ENCODE results near the gene WFDC2. TPM values are rescaled to one million over a fixed set of nuclear protein-coding genes. Genes with fewer than 3 reads are reported as not detected.

The WFDC2 gene
- total and polyA plus RNA-seq, 12 donors: 0.44 to 1.6 (median 0.56) TPM; not detected in 6

- H3K4me3 ChIP-seq: no peak overlapping the region
- no peaks in the 10 kb centered on the region for H3K4me1 ChIP-seq
- H3K9me3 ChIP-seq: no peaks in the 10 kb centered on the region
- no peaks in the 10 kb centered on the region for H3K36me3 ChIP-seq
- H3K27me3 ChIP-seq: peaks cover 0 to 50% (median 13%) of the 10 kb centered on the region in 7 donors
- 72 to 73% methylated on average over 4 of the region's 4 CpGs for WGBS, 2 donors
- intact Hi-C loops (cut with DNase I): no loop called here
- TF ChIP-seq CTCF (IDR thresholded peaks at IDR 0.05): no peak
- DNase-seq (no peak), ATAC-seq (no peak)
- no peak overlapping the region for H3K27ac ChIP-seq
Observed at GRCh38 chr20:45527294-45527693, 57.7 kb downstream of the WFDC2 start.

Small RNA genes within 50 kb of the gene (microRNA-seq; reads per million reads assigned to microRNA genes)
- gene MIR6812: 0 to 0.51 reads per million in 2 donors

Other genes starting within 250 kb of the WFDC2 start
- gene SEMG2, start 248.4 kb upstream of the WFDC2 start, total RNA-seq: not detected
- gene SEMG2, start 248.4 kb upstream of the WFDC2 start, polyA plus RNA-seq: not detected
- 1 to 10 TPM in 4 of 10 donors, under 1 TPM in 2, not detected in 4; 0.43 to 5.1 (median 1.2) TPM for gene SLPI, start 215.2 kb upstream of the WFDC2 start, total RNA-seq
- gene SLPI, start 215.2 kb upstream of the WFDC2 start, polyA plus RNA-seq: 1 to 10 TPM; 2.6 to 2.9 TPM
- not detected for gene RBPJL, start 162.9 kb upstream of the WFDC2 start, total RNA-seq
- under 1 TPM in 1 of 2 donors, not detected in 1; 0.06 TPM for gene RBPJL, start 162.9 kb upstream of the WFDC2 start, polyA plus RNA-seq
- gene MATN4, start 161.5 kb upstream of the WFDC2 start, total RNA-seq: under 1 TPM in 2 of 10 donors, not detected in 8; 0.24 to 0.28 TPM
- under 1 TPM in 1 of 2 donors, not detected in 1; 0.06 TPM for gene MATN4, start 161.5 kb upstream of the WFDC2 start, polyA plus RNA-seq
- 100 to 1,000 TPM in 5 of 10 donors, 10 to 100 TPM in 5; 66.9 to 161 (median 102) TPM for gene SDC4, start 121.3 kb upstream of the WFDC2 start, total RNA-seq
- gene SDC4, start 121.3 kb upstream of the WFDC2 start, polyA plus RNA-seq: 10 to 100 TPM; 48.4 to 64.5 TPM
- gene SYS1, start 106.6 kb upstream of the WFDC2 start, total RNA-seq: 10 to 100 TPM; 13.9 to 27.9 (median 18.2) TPM
- 10 to 100 TPM; 11.7 to 34.5 TPM for gene SYS1, start 106.6 kb upstream of the WFDC2 start, polyA plus RNA-seq
- gene TP53TG5, start 91.4 kb upstream of the WFDC2 start, total RNA-seq: 1 to 10 TPM in 8 of 10 donors, under 1 TPM in 2; 0.59 to 2.4 (median 1.3) TPM
- gene TP53TG5, start 91.4 kb upstream of the WFDC2 start, polyA plus RNA-seq: 1 to 10 TPM in 1 of 2 donors, under 1 TPM in 1; 0.43 to 1.1 TPM
- 100 to 1,000 TPM; 284 to 676 (median 334) TPM for gene DBNDD2, start 61.5 kb upstream of the WFDC2 start, total RNA-seq
- gene DBNDD2, start 61.5 kb upstream of the WFDC2 start, polyA plus RNA-seq: 100 to 1,000 TPM; 353 to 381 TPM
- 100 to 1,000 TPM; 130 to 221 (median 144) TPM for gene PIGT, start 53.6 kb upstream of the WFDC2 start, total RNA-seq
- gene PIGT, start 53.6 kb upstream of the WFDC2 start, polyA plus RNA-seq: 100 to 1,000 TPM in 1 of 2 donors, 10 to 100 TPM in 1; 72.9 to 155 TPM
- gene SPINT3, start 45.9 kb downstream of the WFDC2 start, total RNA-seq: not detected
- not detected for gene SPINT3, start 45.9 kb downstream of the WFDC2 start, polyA plus RNA-seq
- not detected for gene WFDC6, start 69.7 kb downstream of the WFDC2 start, total RNA-seq
- gene WFDC6, start 69.7 kb downstream of the WFDC2 start, polyA plus RNA-seq: not detected
- not detected for gene EPPIN, start 77.6 kb downstream of the WFDC2 start, total RNA-seq
- not detected for gene EPPIN, start 77.6 kb downstream of the WFDC2 start, polyA plus RNA-seq
- gene WFDC8, start 109.5 kb downstream of the WFDC2 start, total RNA-seq: not detected
- gene WFDC8, start 109.5 kb downstream of the WFDC2 start, polyA plus RNA-seq: not detected
- not detected for gene WFDC10A, start 160.0 kb downstream of the WFDC2 start, total RNA-seq
- gene WFDC10A, start 160.0 kb downstream of the WFDC2 start, polyA plus RNA-seq: not detected
- not detected for gene WFDC9, start 161.5 kb downstream of the WFDC2 start, total RNA-seq
- not detected for gene WFDC9, start 161.5 kb downstream of the WFDC2 start, polyA plus RNA-seq
- gene WFDC11, start 200.5 kb downstream of the WFDC2 start, total RNA-seq: not detected
- gene WFDC11, start 200.5 kb downstream of the WFDC2 start, polyA plus RNA-seq: not detected
- gene WFDC13, start 232.3 kb downstream of the WFDC2 start, total RNA-seq: not detected
- not detected for gene WFDC13, start 232.3 kb downstream of the WFDC2 start, polyA plus RNA-seq
- gene WFDC10B, start 235.3 kb downstream of the WFDC2 start, total RNA-seq: not detected
- gene WFDC10B, start 235.3 kb downstream of the WFDC2 start, polyA plus RNA-seq: not detected